Measurements from ENCODE around the gene RAB4B.
"Not testable (repeated sequence)": the region's sequence is repeated elsewhere in the genome, so short reads cannot be mapped to it uniquely, and the experiment has no call there.

RAB4B gene

DNA sequence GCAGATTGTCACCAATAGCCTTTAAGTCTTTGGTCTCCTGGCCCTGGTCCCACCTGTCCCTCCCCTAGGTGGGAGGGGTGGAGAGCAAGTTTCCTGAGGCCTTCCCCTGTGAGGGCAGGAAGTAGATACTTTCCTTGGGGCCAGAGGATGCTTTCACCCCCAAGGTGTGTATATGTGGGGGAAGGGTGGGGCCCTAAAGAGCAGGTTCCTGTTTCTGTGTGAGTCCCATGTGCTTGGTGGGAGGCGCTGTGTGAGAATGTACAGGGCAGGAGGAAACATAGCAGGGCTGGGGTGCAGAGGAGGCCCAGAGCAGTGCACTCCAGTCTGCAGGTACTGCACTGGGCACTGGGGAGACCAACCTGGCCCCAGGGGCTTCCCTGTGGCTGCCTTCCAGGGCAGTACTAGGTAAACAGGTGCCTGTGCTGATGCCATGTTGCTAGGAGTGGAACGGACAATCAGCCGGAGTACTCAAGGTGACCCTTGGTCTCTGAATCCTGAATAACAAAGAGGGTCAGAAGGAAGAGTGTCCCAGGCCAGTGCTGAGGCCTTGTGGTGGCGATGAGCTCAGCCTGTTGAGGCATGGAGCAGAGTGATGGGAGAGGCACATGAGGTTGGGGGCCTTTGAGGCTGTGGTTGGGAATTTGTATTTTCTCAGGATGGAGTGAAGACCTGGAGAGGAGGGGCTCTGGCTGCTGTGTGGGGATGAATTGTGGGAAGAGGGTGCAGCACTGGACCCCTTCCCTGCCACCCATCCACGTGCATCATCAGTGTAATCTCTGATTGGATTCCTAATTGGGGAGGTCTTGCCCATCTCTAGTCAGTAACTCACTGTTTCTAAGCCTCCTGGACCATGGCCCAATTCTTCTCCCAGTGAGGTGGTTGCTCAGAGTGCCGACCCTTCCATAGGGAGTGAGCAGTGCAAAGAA lies 26.1 kb downstream of the RAB4B start:
- DNase-seq (ENCODE audit: low read depth) = no peak

GRCh38 chr19:40804783-40805242 lies 26.8 kb downstream of the RAB4B start:
- no peak for DNase-seq (ENCODE audit: low read depth)

DNA sequence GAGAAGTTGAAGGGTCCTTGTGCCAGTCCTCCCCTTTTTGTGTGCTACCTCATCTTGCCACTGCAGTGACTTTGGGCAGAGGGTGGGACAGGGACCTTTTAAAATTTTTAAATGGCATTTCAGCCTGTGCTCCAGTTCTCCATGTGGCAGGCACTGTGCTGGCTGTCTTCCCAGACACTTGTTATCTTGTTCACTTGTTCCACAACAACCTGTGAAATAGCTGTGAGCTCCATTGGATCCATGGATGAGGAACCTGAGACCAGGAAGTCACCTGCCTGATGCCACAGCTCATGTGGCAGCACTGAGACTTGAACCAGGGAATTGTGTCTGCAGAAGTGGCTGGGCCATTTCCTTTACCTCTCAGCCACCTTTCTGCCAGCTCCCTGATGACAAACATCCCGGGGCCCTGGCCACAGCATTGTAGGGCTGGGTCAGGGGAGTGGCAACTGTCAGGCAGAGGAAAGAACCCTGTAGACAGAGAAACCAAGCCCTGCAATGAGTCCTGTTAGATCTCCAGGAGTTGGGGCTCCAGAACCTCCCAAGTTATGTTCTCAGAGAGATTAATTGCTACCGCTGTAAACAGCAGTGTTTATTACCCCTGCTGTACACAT lies 27.3 kb downstream of the RAB4B start:
- no peak for DNase-seq (ENCODE audit: low read depth)

- DNase-seq (ENCODE audit: low read depth) = peak; percentile 99
These were observed 28.5 kb downstream of the RAB4B start for GRCh38 chr19:40806423-40807146.

- DNase-seq (ENCODE audit: low read depth) = no peak
These were observed 29.3 kb downstream of the RAB4B start for GRCh38 chr19:40807147-40808020.

GRCh38 chr19:40808021-40808325 lies 29.9 kb downstream of the RAB4B start:
- no peak for DNase-seq (ENCODE audit: low read depth)

GRCh38 chr19:40808497-40808896 lies 30.4 kb downstream of the RAB4B start:
- no peak for DNase-seq (ENCODE audit: low read depth)

DNA sequence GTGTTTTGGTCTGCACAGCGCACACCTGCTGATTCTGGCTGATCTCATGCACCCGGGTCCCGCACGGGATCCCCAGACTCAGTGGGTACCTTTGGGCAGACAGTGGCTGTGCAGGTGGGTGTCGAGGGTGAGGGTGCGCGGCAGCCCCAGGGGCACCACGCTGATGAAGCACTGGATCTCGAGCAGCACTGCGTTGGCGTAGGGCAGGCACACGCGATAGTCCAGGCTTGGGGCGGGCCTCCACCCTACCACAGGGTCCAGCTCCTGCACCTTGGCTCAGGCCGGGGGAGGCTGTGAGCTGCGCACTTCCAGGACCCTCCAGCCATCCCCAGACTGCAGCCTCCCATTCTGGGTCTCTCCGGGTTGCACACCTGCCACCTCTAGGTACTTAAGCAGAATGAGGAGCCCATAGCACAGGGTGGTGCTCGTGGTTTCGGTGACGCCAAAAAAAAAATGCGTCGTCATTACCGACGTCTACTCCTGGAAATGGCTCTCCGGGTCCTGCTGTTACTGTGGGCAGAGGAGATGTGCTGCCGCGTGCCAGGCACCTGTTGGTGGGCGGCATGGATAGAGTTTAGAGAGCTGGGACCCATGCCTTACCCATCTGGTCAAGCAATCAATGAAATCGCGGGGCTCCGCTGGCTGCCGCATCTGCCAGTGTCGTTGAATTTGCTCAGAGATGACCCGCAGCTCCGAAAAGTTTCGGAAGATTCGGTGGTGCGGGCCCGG lies 31.5 kb downstream of the RAB4B start:
- no peak for DNase-seq (ENCODE audit: low read depth)

DNA sequence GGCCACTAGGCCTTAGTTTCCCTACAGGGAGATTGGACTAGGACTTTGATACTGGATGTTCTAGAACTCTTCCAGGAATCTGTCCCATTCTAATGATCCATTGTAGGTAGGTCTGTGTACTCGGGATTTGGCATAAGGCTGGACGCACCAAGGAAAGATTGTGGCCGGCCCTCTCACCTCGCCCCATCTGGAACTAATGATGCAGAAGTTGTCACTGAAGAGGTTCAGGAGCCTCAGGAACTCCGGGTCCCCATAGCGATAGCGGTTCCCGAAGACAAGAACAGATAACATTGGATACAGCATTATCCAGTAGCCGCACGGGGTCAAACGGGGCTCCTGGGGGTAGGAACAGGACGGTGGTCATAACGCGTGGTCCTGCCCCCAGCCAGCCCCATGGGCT lies 32.1 kb downstream of the RAB4B start:
- DNase-seq (ENCODE audit: low read depth) = no peak

GRCh38 chr19:40810649-40811408 lies 32.8 kb downstream of the RAB4B start:
- DNase-seq (ENCODE audit: low read depth) = peak; percentile 88

DNA sequence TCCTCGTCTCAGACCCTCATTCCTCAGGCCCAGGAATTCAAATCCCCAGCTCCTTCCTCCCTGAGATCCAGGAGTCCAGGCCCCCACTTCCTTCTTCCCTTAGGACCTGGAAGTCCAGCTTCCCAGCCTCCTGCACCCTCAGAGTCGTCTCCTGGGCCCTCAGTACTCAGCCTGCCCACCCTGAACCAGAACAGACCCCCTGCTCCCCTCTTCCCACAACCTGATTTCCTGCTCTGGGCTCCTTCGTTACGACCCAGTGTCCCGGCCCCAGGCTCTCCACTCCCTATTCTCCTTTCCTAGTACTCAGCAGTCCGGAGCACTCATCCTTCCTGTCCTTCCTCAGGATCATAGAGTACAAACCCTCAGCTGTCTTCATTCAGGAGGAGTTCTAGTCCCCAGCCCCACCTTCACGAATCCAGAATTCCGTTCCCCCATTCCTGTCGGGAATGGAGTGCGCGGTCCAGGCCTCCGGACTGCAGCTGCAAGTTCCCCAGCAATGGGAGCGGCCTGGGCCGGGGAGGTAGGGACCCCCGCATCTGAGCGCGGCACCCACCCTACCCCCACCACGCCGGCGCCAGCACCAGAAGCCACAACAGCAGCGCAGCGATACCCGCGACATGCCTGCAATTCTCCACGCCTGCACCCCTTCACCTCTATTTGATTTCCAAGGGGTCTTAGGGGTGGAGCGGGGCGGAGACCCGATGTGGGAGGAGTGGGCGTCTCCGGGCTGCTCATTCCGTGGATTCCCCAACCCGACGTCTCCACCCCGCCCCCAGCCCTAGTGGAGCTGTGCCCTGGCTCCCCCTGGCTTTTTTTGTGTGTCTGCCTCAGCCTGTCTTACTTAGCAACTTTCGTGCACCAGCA lies 33.7 kb downstream of the RAB4B start:
- DNase-seq (ENCODE audit: low read depth) = no peak

DNA sequence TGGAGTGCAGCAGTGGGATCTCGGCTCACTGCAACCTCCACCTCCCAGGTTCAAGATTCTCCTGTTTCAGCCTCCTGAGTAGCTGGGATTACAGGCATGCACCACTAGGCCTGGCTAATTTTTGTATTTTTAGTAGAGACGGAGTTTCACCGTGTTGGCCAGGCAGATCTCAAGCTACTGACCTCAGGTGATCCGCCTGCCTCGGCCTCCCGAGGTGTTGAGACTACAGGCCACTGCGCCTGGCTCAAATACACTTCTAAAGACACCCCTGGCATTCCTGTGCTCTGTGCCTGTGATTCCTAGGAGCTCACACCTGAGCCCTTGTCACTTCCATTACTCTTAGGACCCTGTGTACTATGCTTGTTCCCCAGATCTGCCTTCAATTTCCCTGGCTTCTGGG lies 34.5 kb downstream of the RAB4B start:
- DNase-seq (ENCODE audit: low read depth) = not testable (repeated sequence)

DNA sequence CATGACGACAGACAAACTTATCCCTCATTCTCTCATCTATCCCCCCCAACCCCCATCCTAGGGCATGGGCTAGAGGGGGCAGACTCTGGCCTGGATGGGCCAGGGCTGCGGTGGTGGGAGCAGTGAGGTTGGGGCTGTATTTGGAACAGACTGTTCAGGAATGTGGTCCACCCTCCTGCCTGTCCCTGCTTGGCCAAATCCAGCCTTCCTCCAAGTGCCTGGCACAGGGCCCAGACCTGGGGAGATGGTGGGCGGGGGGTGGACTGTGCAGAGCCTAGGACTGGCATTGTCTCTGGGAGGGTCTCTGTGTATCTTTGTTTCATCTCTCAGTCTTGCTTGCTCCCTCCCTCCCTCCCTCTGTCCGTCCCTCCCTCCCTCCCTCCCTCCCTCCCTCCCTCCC lies 35.1 kb downstream of the RAB4B start:
- no peak for DNase-seq (ENCODE audit: low read depth)

DNA sequence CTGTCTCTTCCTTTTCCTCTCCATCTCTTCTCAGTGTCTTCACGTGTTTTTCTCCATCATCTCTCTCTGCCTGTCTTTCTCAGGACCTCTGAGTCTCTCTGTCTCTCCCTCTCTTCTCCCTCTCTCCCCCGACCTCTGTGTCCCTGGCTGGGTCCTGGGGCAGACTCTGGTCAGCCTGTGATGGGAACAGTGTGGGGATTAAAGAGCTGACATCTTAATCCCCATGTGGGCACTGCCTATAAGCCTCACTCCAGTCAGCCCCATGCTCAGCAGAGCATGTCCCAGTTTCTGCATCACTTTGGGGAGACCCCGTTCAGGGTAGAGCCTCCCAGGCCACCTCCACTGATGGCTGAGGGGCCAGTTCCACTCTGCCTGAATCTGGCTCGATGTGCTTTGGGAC lies 37.2 kb downstream of the RAB4B start:
- no peak for DNase-seq (ENCODE audit: low read depth)

- DNase-seq (ENCODE audit: low read depth) = not testable (repeated sequence)
These were observed 40.7 kb downstream of the RAB4B start for GRCh38 chr19:40818480-40819399.

DNA sequence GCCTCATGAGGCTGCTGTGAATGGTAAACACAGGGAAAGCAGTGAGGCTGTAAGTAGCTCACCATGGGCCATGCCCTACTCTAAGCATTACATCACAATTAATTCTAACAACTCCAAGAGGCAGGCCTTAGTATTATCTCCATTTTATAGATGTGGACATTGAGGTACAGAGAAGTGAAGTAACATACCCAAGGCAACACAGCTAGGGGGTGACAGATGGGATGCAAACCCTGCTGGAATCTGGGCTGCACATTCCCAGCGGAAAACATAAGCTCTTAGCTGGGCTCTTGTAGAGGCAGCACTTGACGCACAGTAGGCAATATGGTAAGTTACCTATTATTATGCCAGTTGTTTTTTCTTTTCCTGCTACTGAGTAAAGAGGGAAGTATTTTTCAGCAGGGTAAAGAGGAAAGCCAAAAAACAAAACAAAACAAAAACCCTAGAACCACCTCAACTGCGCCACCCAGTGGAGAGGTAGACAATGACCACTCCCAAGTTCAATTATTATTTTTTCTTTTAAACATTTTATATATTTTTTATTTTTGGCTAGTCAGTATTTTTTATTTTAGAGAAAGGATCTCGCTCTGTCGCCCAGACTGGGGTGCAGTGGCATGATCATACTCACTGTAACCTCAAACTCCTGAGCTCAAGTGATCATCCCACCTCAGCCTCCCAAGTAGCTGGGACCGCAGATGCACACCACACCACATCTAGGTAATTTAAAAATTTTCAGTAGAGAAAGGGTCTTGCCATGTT lies 41.6 kb downstream of the RAB4B start:
- DNase-seq (ENCODE audit: low read depth) = not testable (repeated sequence)

DNA sequence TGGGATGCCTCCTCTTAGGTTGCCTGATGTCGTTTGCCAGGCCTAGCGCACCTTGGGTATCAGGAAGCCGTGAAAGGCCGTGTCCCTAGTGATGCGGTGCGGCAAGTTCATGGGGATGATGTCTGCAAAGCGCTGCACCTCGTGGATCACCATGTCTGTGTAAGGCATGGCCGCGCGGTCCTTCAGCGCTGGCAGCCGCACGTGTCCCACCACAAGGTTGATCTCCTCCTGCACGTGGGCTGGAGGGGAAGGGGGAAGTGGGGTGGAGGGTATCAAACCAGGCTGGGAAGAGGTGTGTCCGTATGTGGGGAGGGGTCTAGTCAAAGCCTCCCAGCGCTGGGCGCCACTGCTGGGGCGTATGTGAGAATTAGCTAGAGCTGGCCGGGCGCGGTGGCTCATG lies 44.1 kb downstream of the RAB4B start:
- DNase-seq (ENCODE audit: low read depth) = no peak
